HG02642 (cell line): Measurements from ENCODE around the gene DBNL.
"Not testable (repeated sequence)": the region's sequence is repeated elsewhere in the genome, so short reads cannot be mapped to it uniquely, and the experiment has no call there.

Experiments used
- ATAC-seq: cut with Tn5 transposase; IDR thresholded peaks from one replicate; pipeline ENCODE4 v1.9.1; 2021; ENCODE audit warnings: mild to moderate bottlenecking; ENCODE audit not compliant: unreplicated experiment, poor library complexity

DBNL gene

DNA sequence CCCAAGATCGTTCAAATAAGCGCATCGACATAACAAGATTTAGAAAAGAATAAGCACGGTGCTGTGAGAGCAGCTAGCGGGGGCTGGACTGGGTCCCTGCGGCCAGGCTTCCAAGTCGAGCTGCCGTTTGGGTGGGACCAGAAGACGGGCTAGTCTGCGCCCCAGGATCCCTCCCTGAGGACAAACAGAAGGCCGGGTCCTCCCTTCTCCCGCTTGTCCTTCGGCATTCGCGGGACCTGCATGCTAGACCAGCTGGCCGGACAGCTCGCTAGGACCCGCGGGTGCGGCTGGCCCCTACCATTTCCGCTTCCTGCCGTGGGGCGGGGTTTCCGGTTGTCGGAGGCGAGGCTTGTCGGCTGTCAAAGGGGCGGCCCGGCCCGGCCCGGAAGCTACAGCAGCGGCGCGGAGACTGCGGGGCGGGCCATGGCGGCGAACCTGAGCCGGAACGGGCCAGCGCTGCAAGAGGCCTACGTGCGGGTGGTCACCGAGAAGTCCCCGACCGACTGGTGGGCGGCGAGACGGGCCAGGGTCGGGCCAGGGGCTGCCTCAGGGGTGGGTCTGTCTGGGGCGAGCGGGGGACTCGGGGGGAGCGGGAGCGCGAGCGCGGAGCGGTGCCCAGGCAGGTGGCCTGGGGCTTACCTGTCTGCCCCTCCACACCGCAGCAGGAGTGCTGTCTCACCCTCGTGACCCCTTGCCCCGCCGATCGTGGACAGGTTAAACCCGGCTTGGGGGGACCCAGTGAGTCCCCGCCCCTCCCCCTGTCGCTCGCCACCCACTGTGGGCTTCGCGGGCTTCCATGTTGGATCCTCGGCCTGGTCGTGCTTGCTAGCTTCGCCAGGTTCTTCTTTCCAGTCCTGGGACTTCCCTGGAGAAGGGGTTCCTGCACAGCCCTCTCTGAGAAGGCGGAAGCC, at the start of gene DBNL:
DBNL (plus strand) TSS at position 388 of the 911 bp plus-strand sequence; CDS start at position 424, 36 bp downstream.
- peak; percentile 77 for ATAC-seq

DNA sequence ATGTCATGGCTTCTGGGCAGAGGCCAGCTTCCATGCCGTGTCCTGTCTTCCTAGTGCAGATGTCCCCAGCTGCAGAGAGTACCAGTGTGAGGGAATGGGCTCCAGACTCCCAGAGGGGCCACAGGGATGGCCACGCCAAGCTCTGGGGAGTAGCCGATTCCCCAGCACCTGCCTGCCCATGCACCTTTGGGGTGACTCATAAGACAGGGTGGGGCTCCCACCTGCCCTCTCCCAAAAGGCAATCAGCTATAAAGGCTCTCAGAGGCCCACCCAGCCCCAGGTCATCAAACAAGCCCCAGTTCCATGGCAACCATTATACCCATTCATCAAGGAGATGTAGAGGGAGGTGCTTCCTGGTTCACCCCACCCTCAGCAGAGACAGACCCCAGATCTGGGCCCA, 47.0 kb upstream of the DBNL start, which contains the start of gene SPDYE1:
SPDYE1 (plus strand) TSS at position 366 of the 400 bp plus-strand sequence. CDS start 2,053 bp downstream, outside the sequence.
- ATAC-seq, result not testable (repeated sequence)

DNA sequence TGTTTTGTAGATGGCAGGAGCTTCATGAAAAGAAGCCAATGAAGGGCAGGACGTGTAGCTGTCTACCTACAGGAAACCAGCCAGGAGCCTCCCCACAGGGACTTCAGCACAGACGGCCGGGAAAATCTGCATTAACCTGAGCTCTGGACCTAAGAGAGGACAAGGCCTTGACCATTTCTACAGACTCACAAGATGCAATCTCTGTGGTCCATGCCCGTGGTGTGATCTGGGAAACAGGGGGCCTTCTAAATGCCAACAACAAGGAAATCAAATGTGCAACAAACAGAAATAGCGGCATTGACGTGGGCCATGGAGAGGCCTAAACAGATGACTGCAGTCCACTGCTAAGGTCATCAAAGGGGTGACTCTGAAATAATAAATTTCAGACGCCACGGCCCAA, 32.4 kb upstream of the DBNL start:
- ATAC-seq, result not testable (repeated sequence)

DNA sequence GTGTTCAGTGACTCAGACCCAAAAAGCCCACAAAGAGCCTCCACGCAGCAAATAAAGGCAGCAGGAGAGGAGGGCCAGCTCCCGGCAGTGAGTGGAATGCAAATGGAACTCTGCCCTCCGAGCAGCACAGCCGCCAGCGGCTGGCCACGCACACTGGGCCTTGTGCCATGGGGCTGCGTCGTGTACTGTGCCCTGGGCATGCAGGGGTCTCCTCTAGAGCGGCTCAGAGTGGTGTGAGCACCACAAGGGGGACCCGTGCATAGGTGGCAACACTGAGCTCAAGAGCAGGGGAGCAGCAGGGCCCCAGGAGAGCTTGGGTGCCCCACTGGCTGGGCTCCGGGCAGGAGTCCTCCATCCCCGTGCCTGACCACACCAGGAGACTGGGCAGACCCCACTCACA, 29.4 kb upstream of the DBNL start:
- not testable (repeated sequence) for ATAC-seq

DNA sequence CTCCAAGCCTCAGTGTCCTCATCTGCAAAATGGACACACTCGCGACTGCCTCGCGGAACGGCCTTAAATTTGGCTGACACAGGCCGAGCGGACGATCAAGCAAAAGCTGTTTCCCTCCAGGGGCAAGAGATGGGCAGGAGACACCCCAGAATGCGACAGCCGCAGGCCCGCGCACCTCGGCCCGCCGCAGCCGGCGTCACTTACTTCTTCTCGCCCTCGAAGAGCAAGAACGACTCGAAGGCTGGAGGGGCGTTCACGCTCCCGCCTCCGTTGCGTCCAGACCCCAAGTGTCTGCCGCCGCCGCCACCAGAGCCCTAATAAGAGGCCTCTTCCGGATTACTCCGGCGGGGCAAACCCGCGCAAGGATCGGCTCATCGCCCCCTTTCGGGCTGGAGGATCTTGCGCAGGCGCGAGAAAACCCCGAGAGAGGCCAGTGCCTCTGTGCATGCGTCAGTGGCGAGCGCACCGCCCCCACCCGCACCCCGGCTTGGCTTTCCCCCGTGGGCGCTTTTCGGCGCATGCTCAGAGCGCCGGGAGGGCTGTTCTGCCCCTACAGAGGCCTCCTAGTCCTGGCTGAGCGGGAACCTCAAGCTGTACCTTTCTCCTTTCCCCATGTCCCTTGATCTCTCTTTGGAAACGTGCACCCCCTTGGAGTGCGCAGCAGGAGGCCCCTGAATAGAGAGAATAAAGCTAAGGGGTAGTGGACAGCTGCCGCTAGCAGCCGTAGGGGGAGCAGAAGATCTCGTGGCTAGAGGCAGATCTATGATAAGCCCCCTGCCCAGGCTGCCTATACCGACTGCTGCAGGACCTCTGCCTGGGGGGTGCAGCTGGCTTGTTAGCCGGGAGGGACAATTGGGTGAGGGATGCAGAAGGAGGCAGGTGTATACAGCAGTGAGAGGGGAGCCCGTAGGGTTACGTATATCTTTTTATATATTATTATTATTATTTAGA, 25.4 kb upstream of the DBNL start:
- ATAC-seq, result peak; percentile 96

DNA sequence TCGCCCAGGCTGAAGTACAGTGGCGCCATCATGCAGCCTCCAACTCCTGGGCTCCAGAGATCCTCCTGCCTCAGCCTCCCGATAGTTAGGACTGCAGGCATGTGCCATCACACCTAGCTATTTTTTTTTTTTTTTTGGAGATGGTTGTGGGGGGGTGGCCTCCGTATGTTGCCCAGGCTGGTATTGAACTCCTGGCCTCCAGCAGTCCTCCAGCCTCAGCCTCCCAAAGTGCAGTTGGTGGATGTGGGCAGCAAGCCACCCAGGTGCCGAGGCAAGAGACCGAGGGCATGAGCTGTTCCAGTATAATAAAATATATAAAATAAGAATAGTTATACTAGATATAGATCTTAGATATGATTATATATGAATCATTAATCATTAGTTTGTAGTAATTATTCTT, 24.7 kb upstream of the DBNL start:
- ATAC-seq, result not testable (repeated sequence)

DNA sequence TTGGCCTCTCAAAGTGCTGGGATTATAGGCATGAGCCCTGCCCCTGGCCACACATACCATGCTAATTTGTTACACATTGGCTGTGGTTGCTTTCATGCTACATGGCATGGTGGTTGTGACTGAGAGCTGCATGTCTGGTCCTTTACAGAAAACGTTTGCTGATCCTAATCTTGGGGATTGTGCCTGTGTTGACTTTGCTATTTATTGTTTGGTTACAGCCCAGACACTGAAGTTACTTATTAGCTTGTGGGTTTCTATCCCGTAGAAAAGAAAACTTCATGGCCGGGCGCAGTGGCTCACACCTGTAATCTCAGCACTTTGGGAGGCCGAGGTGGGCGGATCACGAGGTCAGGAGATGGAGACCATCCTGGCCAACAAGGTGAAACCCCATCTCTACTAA, 22.4 kb upstream of the DBNL start:
- ATAC-seq, result not testable (repeated sequence)

DNA sequence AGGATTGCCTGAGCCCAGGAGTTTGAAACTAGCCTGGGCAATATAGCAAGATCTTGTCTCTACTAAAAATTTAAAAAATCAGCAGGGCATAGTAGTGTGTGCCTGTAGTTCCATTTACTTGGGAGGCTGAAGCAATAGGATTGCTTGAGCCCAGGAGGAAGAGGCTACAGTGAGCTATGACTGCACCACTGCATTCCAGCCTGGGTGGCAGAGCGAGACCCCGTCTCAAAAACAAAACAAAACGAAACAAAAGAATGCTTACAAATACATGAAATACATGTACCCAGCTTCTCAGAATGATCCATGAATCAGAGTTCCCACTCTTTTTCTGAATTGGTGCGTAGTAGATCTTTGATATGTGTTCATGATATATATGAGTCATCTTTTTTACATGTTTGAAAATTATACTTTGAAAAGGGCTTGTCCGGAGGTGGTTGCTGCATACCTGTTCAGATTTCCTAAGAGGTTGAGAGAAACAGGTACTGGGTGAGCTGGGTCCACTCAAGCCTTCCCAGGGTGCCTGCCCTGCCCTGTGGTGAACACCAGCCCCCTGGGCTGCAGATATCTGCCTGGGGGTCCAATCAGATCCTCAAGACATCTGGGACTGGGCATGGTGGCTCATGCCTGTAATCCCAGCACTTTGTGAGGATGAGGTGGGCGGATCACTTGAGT, 21.6 kb upstream of the DBNL start:
- not testable (repeated sequence) for ATAC-seq

DNA sequence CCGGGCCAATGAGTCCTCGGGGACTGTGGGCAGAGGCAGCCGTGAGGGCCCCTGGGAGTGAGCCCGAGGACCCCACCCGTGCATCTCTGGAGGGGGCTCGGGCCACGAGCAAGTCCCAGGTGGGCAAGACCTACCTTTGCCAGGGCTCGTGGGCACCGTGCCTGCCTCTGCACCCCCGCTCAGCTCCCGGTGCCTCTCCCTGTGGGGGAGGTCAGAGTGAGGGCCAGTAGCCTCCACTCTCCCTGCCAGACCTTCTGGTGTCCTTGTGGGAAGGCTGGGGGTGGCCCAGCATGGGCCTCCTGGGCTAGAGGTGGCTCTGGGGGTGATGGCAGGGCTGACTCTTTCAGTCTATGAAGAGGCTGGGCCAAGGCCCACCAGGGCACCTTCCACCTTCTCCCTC, 15.1 kb upstream of the DBNL start:
- not testable (repeated sequence) for ATAC-seq

DNA sequence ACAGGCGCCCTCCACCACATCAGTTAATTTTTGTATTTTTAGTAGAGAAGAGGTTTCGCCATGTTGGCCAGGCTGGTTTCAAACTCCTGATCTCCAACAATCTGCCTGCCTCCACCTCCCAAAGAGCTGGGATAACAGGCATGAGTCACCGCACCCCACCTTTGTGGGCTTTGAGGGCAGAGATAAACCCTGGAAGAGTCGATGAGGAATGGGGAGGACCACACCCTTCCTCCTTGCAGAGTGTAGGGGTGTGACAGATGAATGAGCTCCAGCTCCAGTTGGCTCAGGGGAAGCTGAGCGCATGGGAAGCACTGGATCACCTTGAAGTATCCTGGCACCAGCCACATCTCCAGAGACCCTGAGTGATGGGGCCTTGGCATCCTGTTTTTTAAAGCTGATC, 14.5 kb upstream of the DBNL start:
- not testable (repeated sequence) for ATAC-seq

DNA sequence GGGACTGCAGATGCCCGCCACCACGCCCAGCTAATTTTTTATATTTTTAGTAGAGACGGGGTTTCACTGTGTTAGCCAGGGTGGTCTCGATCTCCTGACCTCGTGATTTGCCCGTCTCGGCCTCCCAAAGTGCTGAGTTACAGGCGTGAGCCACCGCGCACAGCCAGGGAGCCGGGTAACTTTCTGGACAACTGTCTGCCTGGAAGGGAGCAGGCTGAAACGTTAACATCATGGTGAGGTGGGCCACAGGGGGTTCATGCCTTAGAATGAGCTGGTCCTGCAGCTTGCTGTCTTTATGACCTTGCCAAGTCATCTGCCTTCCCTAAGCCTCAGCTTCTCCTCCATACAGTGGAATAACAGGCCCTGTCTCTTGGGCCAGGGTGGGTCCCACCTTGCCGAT, 13.2 kb upstream of the DBNL start:
- not testable (repeated sequence) for ATAC-seq

DNA sequence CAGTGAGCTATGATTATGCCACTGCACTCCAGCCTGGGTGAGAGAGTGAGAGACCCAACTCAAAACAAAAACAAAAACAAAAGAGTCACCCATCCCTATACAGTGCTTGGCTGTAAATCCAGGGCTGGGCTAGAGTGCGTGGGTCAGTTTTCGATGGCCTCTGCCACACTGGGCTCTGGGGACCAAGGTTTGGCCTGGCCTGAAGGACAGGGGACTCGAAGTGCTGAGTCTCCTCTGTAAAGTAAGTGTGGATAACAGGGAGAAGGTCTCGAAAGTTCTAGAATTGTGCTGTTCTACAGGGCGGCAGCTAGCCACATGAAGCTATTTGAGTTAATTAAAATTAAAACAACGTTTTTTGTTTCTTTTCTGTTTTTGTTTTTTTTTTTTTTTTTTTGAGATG, 12.5 kb upstream of the DBNL start:
- ATAC-seq, result not testable (repeated sequence)

DNA sequence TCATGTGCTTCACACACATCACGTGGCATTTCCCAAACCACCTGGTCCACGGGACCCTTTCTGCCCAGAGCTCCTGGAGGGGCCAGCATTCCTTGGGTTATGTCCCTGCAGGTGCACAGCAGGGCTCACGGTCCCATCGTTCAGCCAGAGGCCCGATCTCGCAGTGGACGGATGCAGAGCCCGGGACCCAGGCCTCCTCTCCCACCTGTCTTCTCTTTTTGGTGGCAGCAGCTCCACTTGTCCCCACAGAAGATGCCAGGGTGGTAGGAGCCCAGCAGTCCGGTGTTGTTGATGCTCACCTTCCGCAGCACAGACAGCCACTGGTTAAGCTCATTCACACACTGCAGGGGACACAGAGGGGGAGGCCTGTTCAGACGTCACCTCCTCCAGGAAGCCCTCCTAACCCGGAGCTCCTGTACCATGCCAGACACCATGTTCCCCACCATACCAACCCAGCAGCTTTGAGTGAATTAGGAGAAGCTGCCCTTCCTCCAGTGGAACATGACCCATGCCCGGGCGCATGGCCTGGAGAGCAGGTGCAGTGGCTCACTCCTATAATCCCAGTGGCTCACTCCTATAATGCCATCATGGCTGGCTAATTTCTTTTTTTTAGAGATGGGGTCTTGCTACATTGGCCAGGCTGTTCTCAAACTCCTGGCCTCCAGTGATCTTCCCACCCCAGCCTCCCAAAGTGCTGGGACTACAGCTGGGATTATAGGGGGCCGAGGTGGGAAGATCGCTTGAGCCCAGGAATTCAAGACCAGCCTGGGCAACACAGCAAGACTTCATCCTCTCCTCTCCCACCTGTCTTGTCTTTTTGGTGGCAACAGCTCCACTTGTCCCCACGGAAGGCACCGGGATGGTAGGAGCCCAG, 10.3 kb upstream of the DBNL start:
- ATAC-seq, result not testable (repeated sequence)

DNA sequence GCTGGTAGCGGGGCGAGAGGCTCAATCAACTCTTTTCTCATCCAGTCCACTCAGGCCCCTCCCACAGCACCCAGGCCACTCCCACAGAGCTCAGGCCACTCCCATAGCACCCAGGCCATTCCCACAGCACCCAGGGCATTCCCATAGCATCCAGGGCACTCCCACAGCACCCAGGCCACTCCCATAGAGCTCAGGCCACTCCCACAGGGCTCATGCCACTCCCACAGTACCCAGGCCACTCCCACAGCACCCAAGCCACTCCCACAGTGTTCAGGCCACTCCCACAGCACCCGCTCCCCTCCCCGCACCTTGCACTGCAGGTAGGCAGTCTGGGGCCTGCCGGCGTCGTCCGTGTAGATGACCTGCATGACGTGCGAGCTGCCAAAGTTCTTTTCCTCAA, 8.1 kb upstream of the DBNL start:
- peak; percentile 28 for ATAC-seq

DNA sequence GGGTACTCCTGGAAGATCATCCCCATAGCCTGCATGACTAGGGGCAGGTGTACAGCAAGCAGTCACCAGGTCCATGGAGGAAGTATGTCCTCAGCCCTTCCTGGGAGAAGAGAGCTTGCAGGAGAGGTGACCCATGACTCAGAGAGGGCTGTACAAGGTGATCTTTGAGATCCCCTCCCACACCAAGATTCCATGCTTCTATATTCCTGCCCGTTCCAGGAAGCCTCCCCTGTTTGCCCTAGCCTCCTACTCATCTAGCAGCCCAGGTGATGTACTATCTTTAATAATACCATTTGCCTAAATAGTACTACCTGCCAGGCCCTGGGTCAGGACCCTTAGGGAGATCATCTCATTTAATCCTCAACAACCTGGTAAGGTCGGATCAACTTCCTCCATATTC, 6.6 kb upstream of the DBNL start:
- ATAC-seq, result not testable (repeated sequence)

DNA sequence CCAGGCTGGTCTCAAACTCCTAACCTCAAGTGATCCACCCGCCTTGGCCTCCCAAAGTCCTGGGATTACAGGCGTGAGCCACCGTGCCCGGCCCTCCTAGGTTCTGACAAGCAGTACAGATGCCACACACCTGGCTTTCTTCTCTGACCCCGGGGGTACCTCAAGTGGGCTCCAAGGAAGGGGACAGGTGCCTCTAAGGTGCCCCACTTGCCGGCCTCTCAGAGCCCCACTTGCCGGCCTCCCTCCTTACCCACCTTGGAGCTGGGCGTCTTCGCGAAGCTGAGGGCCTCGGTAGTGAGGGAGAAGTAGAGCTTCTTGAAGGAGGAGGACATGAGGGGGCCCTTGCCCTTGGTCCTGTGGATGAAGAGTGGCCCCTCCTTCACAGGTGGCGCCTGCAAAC, 5.9 kb upstream of the DBNL start:
- ATAC-seq, result not testable (repeated sequence)

DNA sequence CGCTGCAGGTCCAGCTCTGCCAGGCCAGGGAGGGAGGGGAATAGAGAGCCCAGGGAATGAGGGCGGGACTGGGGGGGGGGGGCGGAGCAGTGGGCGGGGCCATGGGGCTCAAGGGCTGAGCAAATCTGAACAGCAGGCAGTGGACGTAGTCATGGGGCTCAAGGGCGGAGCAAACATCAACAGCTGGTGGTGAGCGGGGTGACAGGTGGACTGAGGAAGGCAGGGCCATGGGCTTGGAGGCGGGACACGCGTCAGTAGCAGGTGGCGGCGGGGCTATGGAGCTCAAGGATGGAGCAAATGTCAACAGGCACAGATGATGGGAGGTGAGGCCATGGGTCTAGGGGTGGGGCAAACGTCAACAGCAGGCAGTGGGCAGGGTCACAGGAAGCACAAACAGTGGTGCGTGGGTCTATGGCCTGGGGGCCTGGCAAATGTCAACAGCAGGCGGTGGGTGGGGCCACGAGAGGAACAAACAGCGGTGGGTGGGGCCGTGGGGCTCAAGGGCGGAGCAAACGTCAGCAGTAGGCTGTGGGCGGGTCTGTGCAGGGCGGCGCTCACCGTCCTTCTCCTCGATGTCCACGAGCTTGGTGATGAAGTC, 5.4 kb upstream of the DBNL start:
- peak; percentile 65 for ATAC-seq

DNA sequence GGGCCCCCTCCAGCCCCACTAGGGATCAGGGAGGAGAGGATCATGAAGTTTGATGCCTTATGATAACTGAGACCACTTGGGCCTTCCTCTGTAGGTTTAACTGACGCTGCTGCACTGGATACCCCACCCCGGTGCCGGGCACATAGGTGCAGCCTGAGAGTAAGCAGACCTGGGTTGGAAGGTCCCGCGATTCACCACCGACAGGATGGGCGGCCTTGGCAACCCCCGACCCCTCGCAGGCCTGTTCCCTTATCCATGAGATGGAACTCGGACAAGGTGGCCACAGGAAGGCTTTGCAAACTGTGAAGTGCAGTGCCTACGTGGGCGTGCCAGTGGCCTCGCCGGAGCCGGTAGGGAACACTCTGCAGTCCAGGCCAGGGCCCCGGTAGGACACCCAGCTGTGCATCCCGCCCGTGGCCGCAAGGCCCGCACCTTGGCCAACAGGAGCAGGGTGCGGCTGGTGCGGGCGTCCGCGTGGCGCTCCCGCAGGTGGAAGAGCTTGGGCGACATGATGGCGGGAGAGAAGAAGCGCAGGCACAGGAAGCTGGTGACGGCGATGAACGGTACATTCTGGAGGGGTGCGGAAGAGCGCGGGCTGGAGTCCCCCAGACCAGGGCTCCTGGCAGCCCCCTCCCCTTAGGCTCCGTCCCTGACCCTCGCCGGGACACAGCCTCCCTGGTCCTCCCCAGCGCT, 4.6 kb upstream of the DBNL start:
- peak; percentile 6 for ATAC-seq
